SK-N-SH (cell line): ENCODE data around the gene MCM9. TPM values are rescaled to one million over a fixed set of nuclear protein-coding genes. Genes with fewer than 3 reads are reported as not detected.

Experiments used
- CTCF ChIA-PET: fragments of 300-600, 350-600 bp; formaldehyde crosslinking; extraction: SDS; loops from one replicate; lab custom pipeline; 2021; lab: Yijun Ruan, JAX
- POLR2A ChIA-PET: fragments of 350-600 bp; sonication (Branson Sonifier 250); formaldehyde crosslinking; extraction: SDS; loops from one replicate; lab custom pipeline; 2020; ENCODE audit warnings: antibody characterized with exemption, inconsistent platforms; lab: Yijun Ruan, JAX
- DNase-seq: peaks from one replicate; pipeline ENCODE4 v3.0.0; 2012
- H2AFZ ChIP-seq: fragments of 200-600 bp; sonication (generic); 2 replicates; pipeline ENCODE4 v1.8.1; 2016; ENCODE audit warnings: antibody characterized with exemption, mild to moderate bottlenecking, low read depth
- H3F3A ChIP-seq: fragments of 200-600 bp; sonication (generic); replicated peaks from 2 replicates; pipeline ENCODE3; 2016; ENCODE audit warnings: antibody characterized with exemption, mild to moderate bottlenecking; ENCODE audit not compliant: insufficient read depth
- H3K27ac ChIP-seq, 2 experiments: fragments of 200-500 bp in 1 of 2; fragments of 200-600 bp in 1 of 2; sonication (Bioruptor generic) in 1 of 2; sonication (generic), shearing (Covaris generic) in 1 of 2; 2 replicates each; pipeline versions ENCODE4 v1.5.1 to v1.6.1; 2014 to 2016; ENCODE audit warnings: low read depth in 2 of 2, inconsistent platforms in 1 of 2, low read length in 1 of 2, mild to moderate bottlenecking in 1 of 2, mixed read lengths in 1 of 2
- H3K27me3 ChIP-seq: fragments of 200-600 bp; sonication (generic), shearing (Covaris generic); 2 replicates; pipeline ENCODE4 v1.6.1; 2016; ENCODE audit warnings: mixed run types; ENCODE audit not compliant: insufficient read depth
- H3K36me3 ChIP-seq, 2 experiments: fragments of 200-500 bp in 1 of 2; fragments of 200-600 bp in 1 of 2; sonication (Bioruptor generic) in 1 of 2; sonication (generic) in 1 of 2; replicated peaks in 1 of 2; 2 replicates each; pipeline versions ENCODE3 to v1.5.1; 2014 to 2016; ENCODE audit warnings: low read length in 1 of 2, mild to moderate bottlenecking in 1 of 2; ENCODE audit not compliant: insufficient read depth in 2 of 2, control insufficient read depth in 1 of 2
- H3K4me1 ChIP-seq, 2 experiments: fragments of 200-500 bp in 1 of 2; fragments of 200-600 bp in 1 of 2; sonication (Bioruptor generic) in 1 of 2; sonication (generic), shearing (Covaris generic) in 1 of 2; 2 replicates each; pipeline versions ENCODE4 v1.5.1 to v1.6.1; 2014 to 2016; ENCODE audit warnings: low read depth in 1 of 2, low read length in 1 of 2, mixed run types in 1 of 2; ENCODE audit not compliant: insufficient read depth in 2 of 2, control insufficient read depth in 1 of 2
- H3K4me2 ChIP-seq: fragments of 200-600 bp; sonication (generic), shearing (Covaris generic); 2 replicates; pipeline ENCODE4 v1.6.1; 2017; ENCODE audit warnings: mixed run types
- H3K4me3 ChIP-seq, 2 experiments: fragments of 200-500 bp in 1 of 2; fragments of 200-600 bp in 1 of 2; sonication (Bioruptor generic) in 1 of 2; sonication (generic), shearing (Covaris generic) in 1 of 2; 2 replicates each; pipeline versions ENCODE4 v1.5.1 to v1.8.1; 2014 to 2016; ENCODE audit warnings: low read depth in 2 of 2, inconsistent platforms in 1 of 2, low read length in 1 of 2, mild to moderate bottlenecking in 1 of 2, mixed read lengths in 1 of 2, moderate library complexity in 1 of 2
- H3K79me2 ChIP-seq: fragments of 200-600 bp; sonication (generic); 2 replicates; pipeline ENCODE4 v1.8.1; 2017; ENCODE audit warnings: mild to moderate bottlenecking; ENCODE audit not compliant: insufficient read depth
- H3K9ac ChIP-seq: fragments of 200-600 bp; sonication (generic); 2 replicates; pipeline ENCODE4 v1.6.1; 2017; ENCODE audit warnings: mixed run types
- H3K9me2 ChIP-seq: fragments of 200-600 bp; sonication (generic); 2 replicates; pipeline ENCODE4 v1.6.1; 2017; ENCODE audit warnings: mixed run types
- H3K9me3 ChIP-seq: fragments of 200-600 bp; sonication (generic); 2 replicates; pipeline ENCODE4 v1.6.1; 2017; ENCODE audit warnings: mixed run types, mild to moderate bottlenecking, moderate library complexity
- H4K20me1 ChIP-seq: fragments of 200-600 bp; sonication (generic); 2 replicates; pipeline ENCODE4 v1.6.1; 2017; ENCODE audit warnings: mild to moderate bottlenecking, mixed run types; ENCODE audit not compliant: insufficient read depth
- ELF1 ChIP-seq: IDR thresholded peaks from 2 replicates; pipeline ENCODE4 v1.4.0; 2012
- EP300 ChIP-seq, 2 experiments: IDR thresholded peaks; 2 replicates each; pipeline versions ENCODE4 v1.4.0 to v1.6.1; 2012; ENCODE audit warnings: borderline replicate concordance in 1 of 2, low read depth in 1 of 2, low read length in 1 of 2
- EZH2phosphoT487 ChIP-seq: fragments of 200-600 bp; sonication (generic); IDR thresholded peaks from 2 replicates; pipeline ENCODE4 v1.6.1; 2017; ENCODE audit warnings: low read depth, mixed run types, mild to moderate bottlenecking, antibody characterized with exemption, moderate library complexity, borderline replicate concordance
- FOSL2 ChIP-seq: IDR thresholded peaks from 2 replicates; pipeline ENCODE4 v1.4.0; 2012; ENCODE audit warnings: low read depth, mild to moderate bottlenecking, moderate library complexity, borderline replicate concordance
- FOXJ3 ChIP-seq: sonication (generic); formaldehyde crosslinking; IDR thresholded peaks from 2 replicates; pipeline ENCODE4 v1.5.1; 2020; ENCODE audit warnings: mild to moderate bottlenecking, missing genetic modification reagents
- IRF3 ChIP-seq: fragments of 150-350 bp; IDR thresholded peaks from 2 replicates; pipeline ENCODE4 v1.6.1; 2016; ENCODE audit warnings: mild to moderate bottlenecking, low read depth, low read length
- MAX ChIP-seq: IDR thresholded peaks from 2 replicates; pipeline ENCODE4 v1.4.0; 2012; ENCODE audit warnings: low read depth
- MXI1 ChIP-seq: IDR thresholded peaks from 2 replicates; pipeline ENCODE4 v1.6.1; 2012; ENCODE audit warnings: mild to moderate bottlenecking, low read depth, low read length, improper control_type of control experiment
- NFIC ChIP-seq: IDR thresholded peaks from 2 replicates; pipeline ENCODE4 v1.4.0; 2012; ENCODE audit warnings: borderline replicate concordance
- NRF1 ChIP-seq: IDR thresholded peaks from 2 replicates; pipeline ENCODE4 v1.6.1; 2012; ENCODE audit warnings: low read depth, mild to moderate bottlenecking, low read length
- PBX3 ChIP-seq: IDR thresholded peaks from 2 replicates; pipeline ENCODE4; 2012
- POLR2AphosphoS5 ChIP-seq: IDR thresholded peaks from 2 replicates; pipeline ENCODE4 v1.6.1; 2012; ENCODE audit warnings: low read depth, low read length
- RXRA ChIP-seq: IDR thresholded peaks from 2 replicates; pipeline ENCODE4 v1.4.0; 2012; ENCODE audit warnings: low read depth, mild to moderate bottlenecking, borderline replicate concordance
- TAF1 ChIP-seq: IDR thresholded peaks from 2 replicates; pipeline ENCODE4 v1.6.1; 2012; ENCODE audit warnings: low read depth, mild to moderate bottlenecking, low read length, moderate library complexity, borderline replicate concordance
- TCF12 ChIP-seq: IDR thresholded peaks from 2 replicates; pipeline ENCODE4 v1.4.0; 2012
- TEAD4 ChIP-seq: IDR thresholded peaks from 2 replicates; pipeline ENCODE4 v1.4.0; 2012; ENCODE audit warnings: mild to moderate bottlenecking, borderline replicate concordance; ENCODE audit not compliant: insufficient read depth
- USF2 ChIP-seq: fragments of 150-350 bp; IDR thresholded peaks from 2 replicates; pipeline ENCODE4 v1.6.1; 2017; ENCODE audit warnings: antibody characterized with exemption, low read length, low read depth, borderline replicate concordance
- YY1 ChIP-seq: IDR thresholded peaks from 2 replicates; pipeline ENCODE4 v1.4.0; 2012; ENCODE audit warnings: low read depth, mild to moderate bottlenecking
- WGBS: methylation state at CpG from one replicate; pipeline ENCODE4 v1.1.6; 2017; ENCODE audit warnings: low lambda C conversion rate; 5-methylcytosine and 5-hydroxymethylcytosine counted together
- polyA plus RNA-seq, 3 experiments: library from polyadenylated mRNA; depleted of rRNA; stranded (reverse); fragments of >200 nt; gene quantifications; 2 replicates each; pipeline ENCODE4 v1.2.3, GENCODE V29; 2012

MCM9 gene
- polyA plus RNA-seq, 1 of the 3 experiments (the other 2 are of a cell fraction) = 1.7 TPM

GRCh38 chr6:118895859-118896258, 39.1 kb downstream of the MCM9 start (continued):
- TF ChIP-seq TEAD4 (no peak), ELF1 (no peak), YY1 (no peak), IRF3 (no peak), TAF1 (no peak), MXI1 (no peak), NRF1 (no peak)

- Histone ChIP-seq H3K9me3 (no peaks in the 10 kb centered on the region), H4K20me1 (no peaks in the 10 kb centered on the region), H3K4me1 (peaks cover 7 to 17% of the 10 kb centered on the region in 2 experiments; a peak in 3 of 4 replicates), H3K9me2 (no peaks in the 10 kb centered on the region), H3K4me3 (peak overlapping the region; percentile 96 to 98), H3K36me3 (peaks cover 11 to 18% of the 10 kb centered on the region in 2 experiments), H3K9ac (peak overlapping the region; percentile 87), H3K27ac (peak overlapping the region; percentile 74 to 90), H2AFZ (peak overlapping the region; percentile 77), H3K4me2 (peak overlapping the region; percentile 88), H3K79me2 (peaks cover 57% of the 10 kb centered on the region), H3F3A (peaks cover 18% of the 10 kb centered on the region), H3K27me3 (no peaks in the 10 kb centered on the region)
- TF ChIP-seq POLR2AphosphoS5 = 0 out of 2 replicates have a peak, but pooled peaks have one; percentile 6
- no peak for TF ChIP-seq EZH2phosphoT487
- TF ChIP-seq ELF1 = no peak
- peak; percentile 65 for TF ChIP-seq NRF1
- DNase-seq = no peak
- 3% methylated on average over 11 of the region's 11 CpGs for WGBS
- ChIA-PET POLR2A (interaction anchor here (1.7 kb wide), 1 partner anchor 40 kb away, joined by 8 read pairs; the partner anchor contains the start of gene MCM9), CTCF (interaction anchor here (1.1 to 2.7 kb wide), 5 partner anchors 10 to 215 kb away, joined by 3 to 15 read pairs (median 4); no protein-coding TSS in a partner anchor)
Observed at GRCh38 chr6:118895261-118895560, 39.7 kb downstream of the MCM9 start.

- 0% methylated on average over 26 of the region's 102 CpGs for WGBS
- peak overlapping the region; percentile 96 to 98 for H3K4me3 ChIP-seq
- H3K4me2 ChIP-seq = peak overlapping the region; percentile 88
- ChIA-PET CTCF (interaction anchor here (1.1 to 2.7 kb wide), 5 partner anchors 10 to 329 kb away, joined by 3 to 15 read pairs (median 5); no protein-coding TSS in a partner anchor), POLR2A (interaction anchor here (1.7 kb wide), 1 partner anchor 40 kb away, joined by 8 read pairs; the partner anchor contains the start of gene MCM9)
- peak overlapping the region; percentile 74 to 90 for H3K27ac ChIP-seq
- no peaks in the 10 kb centered on the region for H3K27me3 ChIP-seq
- H3K79me2 ChIP-seq = peaks cover 51% of the 10 kb centered on the region
- no peaks in the 10 kb centered on the region for H3K9me2 ChIP-seq
- H3K4me1 ChIP-seq = peaks cover 7 to 20% of the 10 kb centered on the region in 2 experiments; a peak in 3 of 4 replicates
- peak; percentile 81 for DNase-seq
- H3K9ac ChIP-seq = peak overlapping the region; percentile 87
- H2AFZ ChIP-seq = peak overlapping the region; percentile 77
- no peaks in the 10 kb centered on the region for H4K20me1 ChIP-seq
- peaks cover 18% of the 10 kb centered on the region for H3F3A ChIP-seq
- peaks cover 11 to 13% of the 10 kb centered on the region in 2 experiments for H3K36me3 ChIP-seq
- no peaks in the 10 kb centered on the region for H3K9me3 ChIP-seq
- no peak for TF ChIP-seq IRF3
- no peak for TF ChIP-seq RXRA
- TF ChIP-seq PBX3 = peak; percentile 71
- no peak for TF ChIP-seq FOXJ3 (CRISPR knock-in tag)
- no peak for TF ChIP-seq NFIC
- no peak for TF ChIP-seq EP300 (IDR thresholded peaks at IDR 0.05; ENCODE audit: borderline replicate concordance in 1 of 2, low read depth in 1 of 2, low read length in 1 of 2)
- peak; percentile 36; the same call in 1 of the 2 replicates for TF ChIP-seq TAF1
- TF ChIP-seq USF2 = no peak
- peak; percentile 38 for TF ChIP-seq MXI1
- 0 out of 2 replicates have a peak, but pooled peaks have one; percentile 14 for TF ChIP-seq POLR2AphosphoS5
- TF ChIP-seq MAX = 0 out of 2 replicates have a peak, but pooled peaks have one; percentile 21
- no peak for TF ChIP-seq TCF12
- no peak for TF ChIP-seq FOSL2
Observed at GRCh38 chr6:118894425-118895260, 40.3 kb downstream of the MCM9 start.
